Mucosa of stomach (tissue), 1 donor: ENCODE results near the gene RRP1.
A peak's percentile ranks its signal among the peaks of the same experiment; 100 is the strongest.

Experiments used
- H3K27me3 ChIP-seq: one replicate; pipeline ENCODE4 v1.7.0; 2013; ENCODE audit warnings: mild to moderate bottlenecking, low read length; ENCODE audit not compliant: control insufficient read depth, insufficient read depth
- H3K36me3 ChIP-seq: one replicate; pipeline ENCODE4 v1.7.0; 2013; ENCODE audit warnings: low read length; ENCODE audit not compliant: control insufficient read depth, insufficient read depth
- H3K4me1 ChIP-seq: one replicate; pipeline ENCODE4 v1.7.0; 2013; ENCODE audit warnings: mild to moderate bottlenecking, low read length; ENCODE audit not compliant: control insufficient read depth, insufficient read depth
- H3K4me3 ChIP-seq: one replicate; pipeline ENCODE4 v1.7.0; 2013; ENCODE audit warnings: low read length
- H3K9ac ChIP-seq: one replicate; pipeline ENCODE4 v1.7.0; 2013; ENCODE audit warnings: mild to moderate bottlenecking, low read length, moderate library complexity
- H3K9me3 ChIP-seq: one replicate; pipeline ENCODE4 v1.7.0; 2013; ENCODE audit warnings: mild to moderate bottlenecking, low read length, moderate library complexity; ENCODE audit not compliant: control insufficient read depth
- donor health status: Pancreatic carcinoma.

The RRP1 gene

DNA sequence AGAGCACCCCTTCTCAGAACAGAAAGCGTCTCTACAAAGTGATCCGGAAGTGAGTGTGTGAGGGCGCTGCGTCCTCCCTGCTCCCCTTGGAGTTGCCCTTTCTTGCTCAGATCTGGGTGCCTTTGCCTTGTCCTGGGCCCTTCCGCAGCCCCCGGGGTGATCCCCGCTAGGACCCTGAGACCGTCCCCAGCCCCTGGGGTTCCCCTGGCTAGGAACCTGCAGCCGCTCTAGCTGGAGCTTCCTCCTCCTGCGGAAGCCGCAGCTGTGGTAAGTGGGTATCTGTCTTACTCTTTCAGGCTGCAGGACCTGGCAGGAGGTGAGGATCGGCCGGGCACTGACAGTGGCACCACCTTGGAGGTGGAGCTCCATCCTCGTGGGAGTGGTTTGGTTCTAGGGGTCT lies 11.2 kb downstream of the RRP1 start:
- no peaks in the 10 kb centered on the region for H3K4me1 ChIP-seq
- no peak overlapping the region for H3K4me3 ChIP-seq
- H3K9me3 ChIP-seq: no peaks in the 10 kb centered on the region
- H3K9ac ChIP-seq: no peak overlapping the region
- peaks cover 16% of the 10 kb centered on the region for H3K36me3 ChIP-seq
- no peaks in the 10 kb centered on the region for H3K27me3 ChIP-seq

DNA sequence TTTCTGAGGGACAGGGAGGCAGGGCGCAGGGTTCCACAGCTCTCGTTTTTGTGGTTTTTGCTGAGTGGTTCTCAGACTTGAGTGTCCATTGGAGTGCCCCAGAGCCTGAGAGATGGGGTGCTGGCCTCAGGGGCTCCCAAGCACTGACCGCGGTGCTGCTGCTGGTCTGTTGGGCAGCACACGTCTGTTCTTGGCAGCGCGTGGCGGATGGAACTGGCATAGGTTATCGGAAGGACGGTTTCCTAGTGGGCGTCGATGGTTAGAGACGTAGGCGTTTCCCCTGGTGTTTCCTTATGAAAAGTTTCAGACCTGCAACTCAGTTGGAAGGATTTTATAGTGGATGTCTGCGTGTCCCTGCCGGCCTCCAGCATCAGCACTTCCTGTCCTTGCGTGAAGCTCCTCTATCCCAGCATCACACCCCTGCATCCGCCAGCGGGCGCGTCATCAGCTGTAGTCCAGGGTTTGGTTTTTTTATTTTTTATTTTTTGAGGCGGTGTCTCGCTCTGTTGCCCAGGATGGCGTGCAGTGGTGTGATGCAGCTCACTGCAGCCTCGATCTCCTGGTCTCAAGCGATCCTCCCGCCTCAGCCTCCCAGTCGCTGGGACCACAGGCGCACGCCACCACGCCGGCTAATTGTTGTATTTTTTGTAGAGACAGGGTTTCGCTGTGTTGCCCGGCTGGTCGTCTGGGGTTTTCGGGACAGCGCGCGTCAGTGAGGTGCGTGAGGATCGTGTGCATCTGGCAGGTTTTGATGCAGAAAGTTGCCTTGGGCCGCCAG lies 11.8 kb downstream of the RRP1 start:
- no peaks in the 10 kb centered on the region for H3K27me3 ChIP-seq
- H3K4me1 ChIP-seq: no peaks in the 10 kb centered on the region
- no peak overlapping the region for H3K9ac ChIP-seq
- no peaks in the 10 kb centered on the region for H3K9me3 ChIP-seq
- no peak overlapping the region for H3K4me3 ChIP-seq
- H3K36me3 ChIP-seq: peaks cover 16% of the 10 kb centered on the region

DNA sequence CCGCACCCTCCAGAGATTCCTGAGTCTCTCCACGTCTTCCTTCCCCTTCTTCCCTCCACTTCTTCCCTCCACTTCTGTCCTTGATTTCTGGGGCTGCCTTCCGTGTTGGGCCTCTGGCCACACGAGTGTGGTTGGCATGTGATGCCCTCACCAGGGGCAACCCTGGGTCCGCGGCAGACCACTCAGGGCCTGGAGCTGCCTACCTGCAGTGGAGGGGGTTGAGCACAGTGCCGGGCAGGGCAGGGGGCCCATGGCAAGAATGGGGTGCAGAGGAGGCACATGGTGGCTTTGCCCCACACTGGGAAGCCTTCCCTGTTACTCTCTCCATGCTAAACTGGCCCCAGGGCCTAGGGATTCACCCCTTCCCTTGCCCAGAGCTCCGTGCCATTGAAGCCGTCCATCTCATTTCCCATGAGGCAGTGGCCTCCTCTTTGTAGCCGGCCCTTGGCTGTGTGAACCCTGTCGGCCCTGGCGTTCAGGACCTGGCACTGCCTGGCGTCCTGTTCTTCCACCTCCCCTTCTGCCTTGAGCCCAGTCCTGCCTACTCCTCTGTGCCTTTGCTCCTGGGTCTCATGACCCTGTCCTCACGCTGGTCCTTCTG lies 13.4 kb downstream of the RRP1 start:
- H3K27me3 ChIP-seq: no peaks in the 10 kb centered on the region
- H3K4me1 ChIP-seq: no peaks in the 10 kb centered on the region
- peaks cover 10% of the 10 kb centered on the region for H3K36me3 ChIP-seq

DNA sequence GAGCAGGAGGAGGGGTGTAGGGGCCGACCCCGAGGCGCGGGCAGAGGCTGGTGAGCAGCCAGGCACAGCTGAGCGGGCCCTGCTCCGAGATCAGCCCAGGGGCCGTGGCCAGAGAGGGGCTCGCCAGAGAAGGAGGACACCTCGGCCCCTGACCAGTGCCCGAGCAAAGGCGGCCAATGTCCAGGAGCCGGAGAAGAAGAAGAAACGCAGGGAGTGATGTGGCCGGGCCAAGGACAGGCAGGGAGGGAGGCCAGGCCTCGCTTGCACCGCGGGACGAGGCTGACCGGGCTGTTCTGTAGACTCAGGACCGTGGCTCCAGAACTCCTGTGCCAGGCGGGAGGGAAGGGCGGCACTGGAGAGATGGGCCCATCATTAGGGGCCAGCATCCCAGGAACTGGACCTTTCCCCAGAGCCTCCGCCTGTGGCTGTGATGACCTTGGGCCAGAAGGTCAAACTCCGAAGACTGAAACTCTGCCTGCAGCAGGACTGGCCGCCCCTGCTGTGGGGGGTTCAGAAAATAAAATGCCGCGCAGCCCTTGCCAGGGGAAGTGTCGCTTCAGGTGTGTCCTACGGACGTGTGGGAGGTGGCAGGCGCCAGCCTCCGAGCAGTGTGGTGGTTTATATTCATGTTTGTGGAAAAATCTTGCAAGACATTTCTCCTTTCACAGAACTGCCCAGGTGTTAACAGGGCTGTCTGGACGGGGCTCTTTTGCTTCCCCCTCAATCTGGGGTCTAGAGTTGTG lies 14.4 kb downstream of the RRP1 start:
- peaks cover 10% of the 10 kb centered on the region for H3K36me3 ChIP-seq

More for the DNA sequence above, 13.4 kb downstream of the RRP1 start:
- Histone ChIP-seq H3K4me3 (no peak overlapping the region), H3K9ac (no peak overlapping the region), H3K9me3 (no peaks in the 10 kb centered on the region)

DNA sequence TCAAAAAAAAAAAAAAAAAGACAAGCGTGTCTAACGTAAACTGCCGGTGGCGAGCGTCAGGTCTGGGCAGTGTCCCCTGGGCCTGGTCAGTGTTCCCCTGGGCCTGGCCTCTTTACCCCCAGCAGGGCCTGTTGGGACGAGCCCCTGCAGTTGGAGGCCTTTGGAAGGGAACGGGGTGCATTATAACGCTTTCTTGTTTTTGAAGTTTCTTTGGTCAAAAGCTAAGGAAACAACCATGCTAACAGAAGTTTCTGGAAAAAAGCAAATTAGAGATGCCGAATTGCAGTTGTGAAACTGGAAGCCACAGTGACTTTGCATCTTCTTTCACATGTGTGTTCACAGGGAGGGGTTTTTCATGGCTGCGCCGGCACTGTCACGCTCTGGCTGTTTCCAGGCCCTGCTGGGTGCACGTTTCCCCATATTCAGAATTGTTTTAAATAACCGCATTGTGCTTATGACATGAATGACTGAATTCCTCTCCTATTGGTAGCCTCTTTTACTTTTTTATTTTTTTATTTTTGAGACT lies 16.0 kb downstream of the RRP1 start:
- Histone ChIP-seq H3K9ac (no peak overlapping the region), H3K9me3 (no peaks in the 10 kb centered on the region), H3K4me3 (no peak overlapping the region), H3K36me3 (peaks cover 10% of the 10 kb centered on the region), H3K4me1 (peaks cover 2% of the 10 kb centered on the region), H3K27me3 (no peaks in the 10 kb centered on the region)

More for the DNA sequence above, 14.4 kb downstream of the RRP1 start:
- Histone ChIP-seq H3K4me1 (no peaks in the 10 kb centered on the region), H3K9me3 (no peaks in the 10 kb centered on the region), H3K9ac (no peak overlapping the region), H3K27me3 (no peaks in the 10 kb centered on the region), H3K4me3 (no peak overlapping the region)

DNA sequence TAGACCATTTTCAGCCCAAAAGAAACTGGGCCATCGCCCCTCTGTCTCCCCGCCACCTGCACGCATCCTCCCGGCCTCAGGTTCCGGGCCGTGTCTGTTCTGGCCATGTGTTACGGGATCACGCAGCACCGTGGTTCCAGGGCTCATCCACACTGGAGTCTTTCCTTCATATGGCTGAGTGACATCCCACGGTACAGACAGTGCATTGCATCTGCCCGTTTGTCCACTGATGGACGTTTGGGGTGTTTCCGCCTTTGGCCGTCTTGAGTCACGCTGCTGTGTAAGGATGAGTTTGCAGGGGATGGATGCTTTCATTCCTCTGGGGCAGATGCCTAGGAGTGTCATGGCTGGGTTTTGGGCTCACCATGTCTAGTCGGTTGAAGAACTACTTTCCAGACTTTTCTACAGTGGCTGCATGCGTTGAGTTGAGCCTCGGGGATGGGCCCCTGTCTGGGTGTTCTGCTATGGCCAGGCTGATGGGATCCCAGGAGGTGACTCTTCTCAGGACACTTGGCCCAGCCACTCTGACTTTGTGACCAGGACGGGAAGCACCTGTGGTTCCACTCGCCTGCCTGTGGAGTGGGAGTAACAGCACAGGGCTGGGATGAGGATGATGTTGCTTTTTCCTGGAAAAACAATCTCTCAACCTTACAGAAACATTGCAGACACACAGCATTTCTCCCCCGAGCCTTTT lies 16.8 kb downstream of the RRP1 start:
- H3K36me3 ChIP-seq: peaks cover 10% of the 10 kb centered on the region
- peaks cover 10% of the 10 kb centered on the region for H3K4me1 ChIP-seq
- H3K9ac ChIP-seq: no peak overlapping the region
- H3K4me3 ChIP-seq: no peak overlapping the region
- H3K9me3 ChIP-seq: no peaks in the 10 kb centered on the region
- no peaks in the 10 kb centered on the region for H3K27me3 ChIP-seq

DNA sequence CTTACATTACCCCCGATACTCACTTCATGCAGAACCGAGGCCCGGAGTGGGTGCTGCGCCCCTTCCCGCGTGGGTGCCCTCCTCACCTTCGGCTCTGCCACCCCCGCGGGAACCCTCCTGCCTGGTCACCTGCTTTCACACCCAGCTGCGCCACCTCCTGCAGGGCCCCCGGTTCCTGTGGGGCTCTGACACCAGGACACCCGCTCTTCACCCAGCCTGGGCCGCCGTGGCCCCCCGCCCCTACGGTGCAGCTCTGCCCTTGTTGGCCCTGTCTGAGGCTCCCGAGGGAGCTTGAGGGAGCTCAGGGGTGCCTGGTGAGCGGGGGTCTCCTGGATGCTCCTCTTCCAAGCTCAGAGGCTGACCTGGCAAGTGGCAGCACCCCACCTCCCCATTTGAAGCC lies 19.0 kb downstream of the RRP1 start:
- no peaks in the 10 kb centered on the region for H3K36me3 ChIP-seq
- peaks cover 32% of the 10 kb centered on the region for H3K4me1 ChIP-seq
- no peak overlapping the region for H3K4me3 ChIP-seq
- no peaks in the 10 kb centered on the region for H3K9me3 ChIP-seq
- H3K9ac ChIP-seq: no peak overlapping the region
- H3K27me3 ChIP-seq: no peaks in the 10 kb centered on the region

DNA sequence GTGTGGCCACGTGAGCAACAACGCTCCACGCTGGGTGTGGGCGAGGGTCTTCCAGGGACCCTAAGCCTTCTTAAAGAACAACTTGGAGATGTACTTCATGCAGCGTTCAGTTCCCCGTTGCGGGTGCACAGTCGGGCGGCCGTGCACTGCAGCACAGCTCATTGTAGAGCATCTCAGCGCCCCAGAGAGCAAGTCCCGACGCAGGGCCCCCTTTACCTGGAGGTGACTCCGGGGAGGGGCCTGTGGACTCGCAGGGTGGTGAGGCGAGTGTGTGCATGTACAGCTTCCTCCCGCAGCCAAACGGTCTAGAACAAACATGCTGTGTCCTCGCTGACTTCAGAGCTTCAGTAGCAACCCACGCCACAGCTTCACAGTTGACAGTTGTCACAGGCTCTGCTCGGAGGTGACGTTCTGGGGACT lies 19.5 kb downstream of the RRP1 start:
- H3K27me3 ChIP-seq: no peaks in the 10 kb centered on the region

DNA sequence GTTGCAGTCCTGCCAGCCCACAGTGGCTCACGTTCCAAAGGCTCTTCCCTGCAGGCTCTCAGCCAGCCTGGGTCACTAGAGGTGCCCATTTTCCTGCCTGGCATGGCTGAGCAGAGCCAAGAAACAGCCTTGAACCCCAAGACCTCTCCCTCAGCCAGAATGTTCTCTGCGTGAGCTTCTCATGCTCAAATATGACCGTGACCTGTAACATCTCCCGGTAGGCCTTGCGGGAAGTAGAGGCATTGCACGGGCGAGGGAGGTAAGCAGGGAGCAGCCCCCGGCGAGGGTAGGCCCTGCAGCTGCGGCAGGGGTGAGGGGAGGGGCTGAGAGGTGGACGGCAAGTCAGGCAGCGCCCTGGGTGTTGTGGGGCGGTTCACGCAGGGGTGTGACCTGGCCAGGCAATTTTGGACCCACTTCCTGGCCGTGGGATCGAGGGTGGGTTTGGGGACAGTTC lies 20.0 kb downstream of the RRP1 start:
- Histone ChIP-seq H3K27me3 (no peaks in the 10 kb centered on the region), H3K4me3 (no peak overlapping the region), H3K36me3 (no peaks in the 10 kb centered on the region), H3K9me3 (no peaks in the 10 kb centered on the region), H3K9ac (no peak overlapping the region), H3K4me1 (peaks cover 37% of the 10 kb centered on the region)

More for the DNA sequence above, 19.5 kb downstream of the RRP1 start:
- peaks cover 33% of the 10 kb centered on the region for H3K4me1 ChIP-seq
- no peak overlapping the region for H3K4me3 ChIP-seq
- no peak overlapping the region for H3K9ac ChIP-seq
- H3K9me3 ChIP-seq: no peaks in the 10 kb centered on the region
- H3K36me3 ChIP-seq: no peaks in the 10 kb centered on the region

DNA sequence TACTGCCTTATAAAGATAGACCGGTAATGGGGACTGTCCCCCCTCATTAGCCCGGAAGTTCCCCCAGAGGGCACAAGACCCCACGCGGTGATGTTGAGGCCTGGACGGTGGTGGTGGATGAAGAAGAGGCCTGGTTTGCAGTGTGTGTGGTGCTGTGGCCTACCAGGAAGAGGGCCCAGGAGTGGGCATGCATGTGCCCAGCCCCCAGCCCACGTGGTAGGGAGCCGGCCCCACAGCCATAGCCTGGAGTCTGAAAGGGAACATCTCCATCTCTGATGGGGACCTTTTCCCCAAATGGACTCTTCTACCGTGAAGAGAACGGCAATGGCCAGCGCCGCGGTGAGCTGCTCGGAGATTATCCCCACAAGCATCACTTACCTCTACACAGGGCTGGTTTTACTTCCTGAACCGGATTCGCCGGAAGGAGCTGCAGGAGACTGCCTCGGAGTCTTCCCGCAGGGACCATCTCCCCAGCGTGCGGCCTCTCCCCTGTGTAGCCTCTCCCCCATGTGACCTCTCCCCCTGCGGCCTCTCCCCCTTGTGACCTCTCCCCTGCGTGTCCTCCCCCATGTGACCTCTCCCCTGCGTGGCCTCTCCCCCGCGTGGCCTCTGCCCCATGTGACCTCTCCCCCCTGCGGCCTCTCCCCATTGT lies 20.6 kb downstream of the RRP1 start:
- H3K27me3 ChIP-seq: no peaks in the 10 kb centered on the region
- H3K9ac ChIP-seq: no peak overlapping the region
- no peaks in the 10 kb centered on the region for H3K9me3 ChIP-seq
- H3K36me3 ChIP-seq: no peaks in the 10 kb centered on the region
- peaks cover 43% of the 10 kb centered on the region for H3K4me1 ChIP-seq
- H3K4me3 ChIP-seq: no peak overlapping the region

DNA sequence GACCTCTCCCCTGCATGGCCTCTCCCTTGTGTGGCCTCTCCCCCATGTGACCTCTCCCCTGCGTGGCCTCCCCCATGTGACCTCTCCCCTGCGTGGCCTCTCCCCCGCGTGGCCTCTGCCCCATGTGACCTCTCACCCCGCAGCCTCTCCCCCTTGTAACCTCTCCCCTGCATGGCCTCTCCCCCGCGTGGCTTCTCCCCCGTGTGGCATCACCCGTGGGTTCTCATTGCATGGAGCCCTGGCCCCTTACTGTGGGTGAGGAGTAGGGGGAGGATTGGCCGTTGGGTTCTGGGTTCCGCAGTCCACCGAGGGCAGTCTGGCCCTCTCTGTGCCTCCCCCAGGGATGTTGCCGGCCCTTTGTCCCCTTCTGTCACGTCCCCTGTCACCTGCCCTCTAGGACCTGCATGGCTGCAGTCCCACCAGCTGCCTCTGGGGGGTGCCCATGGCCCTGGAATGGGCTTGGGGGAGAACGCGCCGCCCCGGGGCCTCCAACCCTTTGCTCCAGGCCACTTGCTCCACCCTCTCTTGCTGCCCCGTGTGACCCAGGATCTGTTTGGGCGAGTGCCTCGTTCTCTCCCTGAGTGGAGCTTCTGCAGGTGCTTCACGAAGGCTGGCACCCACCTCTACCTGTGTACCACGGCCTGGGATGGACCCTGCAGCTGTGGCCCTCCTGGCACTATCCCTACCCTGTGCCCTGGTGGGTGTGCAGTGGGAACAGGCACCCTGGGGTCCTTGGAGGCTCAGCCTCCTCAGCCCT lies 21.3 kb downstream of the RRP1 start:
- Histone ChIP-seq H3K27me3 (no peaks in the 10 kb centered on the region), H3K4me1 (peaks cover 46% of the 10 kb centered on the region), H3K9ac (peak overlapping the region; percentile 61), H3K36me3 (no peaks in the 10 kb centered on the region), H3K9me3 (no peaks in the 10 kb centered on the region), H3K4me3 (peak overlapping the region; percentile 31)
